Natural killer cell (primary cell): ENCODE data around the gene UBQLN1. TPM values are rescaled to one million over a fixed set of nuclear protein-coding genes. Genes with fewer than 3 reads are reported as not detected.

ENCODE experiments used
- ATAC-seq, 3 donors: fragments of 150-1000 bp in 2 of 3; fragments of 200-7000 bp in 1 of 3; cut with Tn5 transposase; 1 replicate in 1 of 3; 2 replicates in 2 of 3; pipeline ENCODE4 v1.10.0; 2021; ENCODE audit warnings: mild to moderate bottlenecking in 2 of 3, moderate library complexity in 2 of 3
- DNase-seq, 2 donors: peaks; one replicate each; pipeline versions ENCODE4 v3.0.0 to v3.0.0-alpha.2; 2013 to 2021; ENCODE audit warnings: mixed read lengths in 1 of 2
- H3K27ac ChIP-seq: one replicate; pipeline ENCODE4 v1.5.1; 2013; ENCODE audit warnings: mild to moderate bottlenecking, low read length
- H3K27me3 ChIP-seq: one replicate; pipeline ENCODE4 v1.6.1; 2013; ENCODE audit warnings: low read length; ENCODE audit not compliant: control insufficient read depth, insufficient read depth
- H3K36me3 ChIP-seq: one replicate; pipeline ENCODE4 v1.6.1; 2013; ENCODE audit warnings: low read length; ENCODE audit not compliant: control insufficient read depth, insufficient read depth
- H3K4me1 ChIP-seq: one replicate; pipeline ENCODE4 v1.6.1; 2013; ENCODE audit warnings: low read length; ENCODE audit not compliant: control insufficient read depth, insufficient read depth
- H3K4me3 ChIP-seq: one replicate; pipeline ENCODE4 v1.5.1; 2013; ENCODE audit warnings: low read length
- H3K9me3 ChIP-seq: one replicate; pipeline ENCODE4 v1.6.1; 2013; ENCODE audit warnings: low read length; ENCODE audit not compliant: control insufficient read depth, insufficient read depth
- H3K27ac Mint-ChIP-seq, 2 donors: one replicate each; pipeline ENCODE4 v1.8.0; 2022; ENCODE audit warnings: mild to moderate bottlenecking in 2 of 2, mixed read lengths in 2 of 2, moderate library complexity in 1 of 2
- H3K27me3 Mint-ChIP-seq, 2 donors: one replicate each; pipeline ENCODE4 v1.8.0; 2022; ENCODE audit warnings: low read depth in 2 of 2, mixed read lengths in 2 of 2
- H3K36me3 Mint-ChIP-seq: one replicate; pipeline ENCODE4 v1.8.0; 2022; ENCODE audit warnings: mixed read lengths
- H3K4me1 Mint-ChIP-seq, 2 donors: one replicate each; pipeline ENCODE4 v1.8.0; 2022; ENCODE audit warnings: mixed read lengths in 2 of 2
- H3K4me3 Mint-ChIP-seq: one replicate; pipeline ENCODE4 v1.8.0; 2022; ENCODE audit warnings: mild to moderate bottlenecking, moderate library complexity, mixed read lengths
- H3K9me3 Mint-ChIP-seq, 2 donors: one replicate each; pipeline ENCODE4 v1.8.0; 2022; ENCODE audit warnings: mixed read lengths in 2 of 2
- CTCF ChIP-seq: fragments of 200-600 bp; IDR thresholded peaks from one replicate; pipeline ENCODE4 v1.8.0; 2022; ENCODE audit warnings: antibody characterized with exemption
- WGBS: methylation state at CpG from one replicate; pipeline ENCODE4 v1.1.7; 2013; ENCODE audit warnings: missing lambda C conversion rate; ENCODE audit not compliant: insufficient coverage; 5-methylcytosine and 5-hydroxymethylcytosine counted together
- intact Hi-C: fragments of 100-400 bp; cut with micrococcal nuclease; formaldehyde crosslinking; loops from one replicate; pipeline ENCODE4 v1.14.2; 2022
- total RNA-seq, 4 donors: library from RNA; stranded (reverse); fragments of 120-200 nt in 1 of 4; gene quantifications; one replicate each; pipeline versions ENCODE4 v1.2.3 to v1.2.4, GENCODE V29; 2013 to 2022

The UBQLN1 gene
- total RNA-seq, 3 donors from 2014 or later (not counting 1 experiment from before 2014, with no cell fraction given), result 137 to 151 (median 141) TPM

DNA sequence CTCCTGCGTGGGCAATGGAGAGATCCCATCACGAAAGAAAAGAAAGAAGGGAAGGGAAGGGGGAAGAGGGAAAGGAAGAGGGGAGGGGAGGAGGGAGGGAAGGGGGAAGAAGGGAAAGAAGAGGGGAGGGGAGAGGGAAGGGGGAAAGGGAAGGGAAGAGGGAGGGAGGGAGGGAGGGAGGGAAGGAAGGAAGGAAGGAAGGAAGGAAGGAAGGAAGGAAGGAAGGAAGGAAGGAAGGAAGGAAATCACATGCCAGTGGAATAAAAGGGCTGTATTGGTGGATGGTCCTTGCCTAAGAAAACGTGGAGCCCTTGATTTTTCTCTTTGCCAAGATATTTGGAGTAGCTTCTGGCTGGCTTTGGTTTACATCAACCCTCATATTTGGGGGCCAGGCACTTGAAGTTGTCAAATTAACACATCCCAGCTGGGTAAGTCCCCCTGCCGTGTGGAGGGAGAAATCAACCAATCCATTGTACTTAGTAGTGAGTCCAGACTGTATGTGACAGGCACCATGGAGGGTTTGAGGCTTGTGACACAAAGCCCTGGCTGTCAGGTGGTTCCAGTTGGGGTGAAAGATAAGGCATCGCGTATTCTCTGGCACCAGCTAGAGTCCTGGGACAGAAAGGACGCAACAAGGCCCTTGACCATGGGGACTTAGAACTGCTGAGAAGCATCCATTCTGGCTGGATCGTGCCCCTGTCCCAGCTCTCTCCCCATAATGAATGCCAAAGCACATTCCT lies 61.1 kb downstream of the UBQLN1 start:
- Mint-ChIP-seq H3K27me3 (no peaks in the 10 kb centered on the region), H3K9me3 (no peaks in the 10 kb centered on the region), H3K27ac (no peak overlapping the region), H3K4me1 (peaks cover 0 to 4% of the 10 kb centered on the region in 2 donors), H3K36me3 (no peaks in the 10 kb centered on the region), H3K4me3 (no peak overlapping the region)
- intact Hi-C loops, result no loop called here
- no peaks in the 10 kb centered on the region for H3K9me3 ChIP-seq
- H3K4me1 ChIP-seq, result no peaks in the 10 kb centered on the region
- WGBS, result 95% methylated on average over 8 of the region's 8 CpGs
- no peak for ATAC-seq
- H3K27ac ChIP-seq, result no peak overlapping the region
- no peaks in the 10 kb centered on the region for H3K27me3 ChIP-seq
- peaks cover 11% of the 10 kb centered on the region for H3K36me3 ChIP-seq
- no peak overlapping the region for H3K4me3 ChIP-seq
- TF ChIP-seq CTCF, result no peak
- DNase-seq, result no peak

GRCh38 chr9:83642793-83643192 lies 65.0 kb downstream of the UBQLN1 start:
- H3K4me3 Mint-ChIP-seq, result no peak overlapping the region
- no peaks in the 10 kb centered on the region for H3K4me1 ChIP-seq

DNA sequence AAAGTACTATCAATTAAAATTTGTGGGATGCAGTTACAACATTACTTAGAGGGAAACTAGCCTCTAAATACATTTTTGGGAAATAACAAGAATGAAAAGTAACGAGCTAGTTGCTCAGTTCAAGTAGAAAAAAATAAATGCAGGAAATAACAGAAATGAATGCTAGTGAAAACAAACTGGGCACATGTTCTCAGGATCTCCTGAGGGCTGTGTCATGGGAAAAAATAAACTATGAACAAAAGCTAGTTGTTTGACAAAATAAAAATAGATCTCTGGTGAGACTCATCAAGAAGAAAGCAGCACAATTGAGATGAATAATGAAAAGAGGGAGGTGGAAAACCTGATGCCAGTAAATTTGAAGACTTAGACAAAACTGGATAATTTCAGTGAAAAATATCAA lies 68.5 kb downstream of the UBQLN1 start:
- Histone ChIP-seq H3K4me3 (no peak overlapping the region), H3K27ac (no peak overlapping the region), H3K9me3 (no peaks in the 10 kb centered on the region), H3K36me3 (peaks cover 2% of the 10 kb centered on the region), H3K4me1 (no peaks in the 10 kb centered on the region), H3K27me3 (no peaks in the 10 kb centered on the region)
- H3K27me3 Mint-ChIP-seq, result no peaks in the 10 kb centered on the region
- no peaks in the 10 kb centered on the region for H3K9me3 Mint-ChIP-seq
- no peak overlapping the region for H3K4me3 Mint-ChIP-seq
- TF ChIP-seq CTCF, result no peak
- DNase-seq, result no peak
- H3K36me3 Mint-ChIP-seq, result no peaks in the 10 kb centered on the region
- no peak for ATAC-seq
- no peak overlapping the region for H3K27ac Mint-ChIP-seq
- intact Hi-C loops, result no loop called here
- 75% methylated on average over 1 of the region's 1 CpG for WGBS
- H3K4me1 Mint-ChIP-seq, result no peaks in the 10 kb centered on the region

More at GRCh38 chr9:83642793-83643192, 65.0 kb downstream of the UBQLN1 start:
- Mint-ChIP-seq H3K4me1 (no peaks in the 10 kb centered on the region), H3K9me3 (no peaks in the 10 kb centered on the region), H3K36me3 (no peaks in the 10 kb centered on the region), H3K27me3 (no peaks in the 10 kb centered on the region), H3K27ac (peak overlapping the region in 1 of 2 donors; percentile 22)
- intact Hi-C loops, result no loop called here
- ATAC-seq, result no peak
- no peak for TF ChIP-seq CTCF
- Histone ChIP-seq H3K9me3 (no peaks in the 10 kb centered on the region), H3K36me3 (peaks cover 4% of the 10 kb centered on the region), H3K4me3 (no peak overlapping the region), H3K27ac (no peak overlapping the region), H3K27me3 (no peaks in the 10 kb centered on the region)
- WGBS, result 84% methylated on average over 3 of the region's 4 CpGs
- DNase-seq, result no peak

DNA sequence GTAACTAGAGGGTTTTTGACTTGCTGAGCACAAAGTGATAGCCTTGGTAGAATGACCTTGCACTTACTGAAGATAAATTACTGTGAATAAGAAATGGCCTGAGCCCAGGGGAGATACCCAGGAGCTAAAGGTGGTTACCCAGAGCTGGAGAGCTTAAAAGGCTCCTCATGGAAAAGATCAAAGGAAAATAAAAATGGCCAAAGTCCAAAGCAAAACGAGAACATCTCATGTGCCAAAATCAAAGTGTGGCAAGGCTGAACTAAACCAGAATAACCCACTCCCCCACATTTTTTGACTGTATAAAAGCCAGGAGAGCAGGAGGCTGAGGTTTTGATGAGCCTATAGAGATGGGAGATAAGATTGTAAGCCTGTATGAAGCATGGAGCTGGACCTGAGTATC lies 70.4 kb downstream of the UBQLN1 start:
- Mint-ChIP-seq H3K27ac (no peak overlapping the region), H3K9me3 (no peaks in the 10 kb centered on the region), H3K27me3 (no peaks in the 10 kb centered on the region), H3K36me3 (no peaks in the 10 kb centered on the region), H3K4me3 (no peak overlapping the region), H3K4me1 (no peaks in the 10 kb centered on the region)
- Histone ChIP-seq H3K4me3 (no peak overlapping the region), H3K36me3 (no peaks in the 10 kb centered on the region), H3K9me3 (no peaks in the 10 kb centered on the region), H3K27ac (no peak overlapping the region), H3K4me1 (no peaks in the 10 kb centered on the region), H3K27me3 (no peaks in the 10 kb centered on the region)
- TF ChIP-seq CTCF, result no peak
- ATAC-seq (no peak), DNase-seq (no peak)
- intact Hi-C loops, result no loop called here
- WGBS, result no CpG with 5 or more reads among the region's 1 CpG
